Measurements from ENCODE around the gene CTNND2.

Gene CTNND2

GRCh38 chr5:11758321-11758720 is 145.9 kb downstream of the CTNND2 start:
- DNase-seq = no peak

- DNase-seq = no peak
These were observed 146.6 kb downstream of the CTNND2 start for GRCh38 chr5:11757661-11758060.

- DNase-seq = no peak
These were observed 167.2 kb downstream of the CTNND2 start for GRCh38 chr5:11737010-11737409.

- no peak for DNase-seq
These were observed 169.9 kb downstream of the CTNND2 start for GRCh38 chr5:11734369-11734768.

- no peak for DNase-seq
These were observed 170.4 kb downstream of the CTNND2 start for GRCh38 chr5:11733840-11734192.

- DNase-seq = no peak
These were observed 170.9 kb downstream of the CTNND2 start for GRCh38 chr5:11733185-11733839.

- no peak for DNase-seq
These were observed 179.3 kb downstream of the CTNND2 start for GRCh38 chr5:11724940-11725339.

GRCh38 chr5:11719888-11720481 is 184.3 kb downstream of the CTNND2 start:
- DNase-seq = peak; percentile 69

- DNase-seq = no peak
These were observed 188.6 kb downstream of the CTNND2 start for GRCh38 chr5:11715461-11716196.

GRCh38 chr5:11711932-11712331 is 192.3 kb downstream of the CTNND2 start:
- DNase-seq = no peak

- no peak for DNase-seq
These were observed 195.2 kb downstream of the CTNND2 start for GRCh38 chr5:11709021-11709420.

- no peak for DNase-seq
These were observed 199.3 kb downstream of the CTNND2 start for GRCh38 chr5:11704916-11705315.

- DNase-seq = no peak
These were observed 203.9 kb downstream of the CTNND2 start for GRCh38 chr5:11700391-11700790.

- no peak for DNase-seq
These were observed 211.6 kb downstream of the CTNND2 start for GRCh38 chr5:11692636-11693035.

GRCh38 chr5:11687498-11687897 is 216.7 kb downstream of the CTNND2 start:
- DNase-seq = no peak

- no peak for DNase-seq
These were observed 219.6 kb downstream of the CTNND2 start for GRCh38 chr5:11684607-11685006.

- DNase-seq = no peak
These were observed 220.6 kb downstream of the CTNND2 start for GRCh38 chr5:11683666-11684065.

GRCh38 chr5:11681796-11682195 is 222.4 kb downstream of the CTNND2 start:
- DNase-seq = no peak

GRCh38 chr5:11679676-11680075 is 224.6 kb downstream of the CTNND2 start:
- no peak for DNase-seq

GRCh38 chr5:11675184-11675583 is 229.1 kb downstream of the CTNND2 start:
- no peak for DNase-seq

- no peak for DNase-seq
These were observed 231.7 kb downstream of the CTNND2 start for GRCh38 chr5:11672385-11673085.

- no peak for DNase-seq
These were observed 245.9 kb downstream of the CTNND2 start for GRCh38 chr5:11658376-11658775.

- DNase-seq = no peak
These were observed 247.3 kb downstream of the CTNND2 start for GRCh38 chr5:11656916-11657315.

- DNase-seq = no peak
These were observed 248.6 kb downstream of the CTNND2 start for GRCh38 chr5:11655681-11656080.

Data from COR-L47 (cell line).